Mesothelial cell of epicardium (in vitro differentiated cells): ENCODE measurements around the gene HEPN1. TPM values are rescaled to one million over a fixed set of nuclear protein-coding genes. Genes with fewer than 3 reads are reported as not detected.
"Not testable (repeated sequence)": the region's sequence is repeated elsewhere in the genome, so short reads cannot be mapped to it uniquely, and the experiment has no call there.

Experiments used
- DNase-seq, 2 experiments: peaks; one replicate each; pipeline ENCODE4 v3.0.0; 2021; ENCODE audit warnings: low spot score in 2 of 2; ENCODE audit not compliant: unreplicated experiment in 2 of 2
- H3K27ac Mint-ChIP-seq: 2 replicates; pipeline ENCODE4 v1.8.0; 2021; ENCODE audit warnings: mixed read lengths
- H3K27me3 Mint-ChIP-seq: 2 replicates; pipeline ENCODE4 v1.8.0; 2021; ENCODE audit warnings: low read depth, mixed read lengths
- H3K36me3 Mint-ChIP-seq: 2 replicates; pipeline ENCODE4 v1.8.0; 2021; ENCODE audit warnings: mixed read lengths
- H3K4me1 Mint-ChIP-seq: 2 replicates; pipeline ENCODE4 v1.8.0; 2021; ENCODE audit warnings: mixed read lengths
- H3K4me3 Mint-ChIP-seq: 2 replicates; pipeline ENCODE4 v1.8.0; 2021; ENCODE audit warnings: mild to moderate bottlenecking, moderate library complexity, mixed read lengths
- H3K9me3 Mint-ChIP-seq: 2 replicates; pipeline ENCODE4 v1.8.0; 2021; ENCODE audit warnings: mixed read lengths
- total RNA-seq: library from RNA; stranded (reverse); gene quantifications from 3 replicates; pipeline ENCODE4 v1.2.1, GENCODE V29; 2021
- TF ChIP-seq, protein P1 (sequence below): fragments of 200-600 bp; sonication (generic); IDR thresholded peaks from one replicate; pipeline ENCODE4 v1.5.0; 2021; ENCODE audit warnings: antibody characterized with exemption; ENCODE audit not compliant: unreplicated experiment

The HEPN1 gene
- total RNA-seq, 1 donor from 2014 or later, result not detected

GRCh38 chr11:124955035-124955434 lies 36.0 kb downstream of the HEPN1 start:
- Mint-ChIP-seq H3K36me3 (no peaks in the 10 kb centered on the region), H3K27me3 (no peaks in the 10 kb centered on the region), H3K4me1 (no peaks in the 10 kb centered on the region), H3K9me3 (no peaks in the 10 kb centered on the region), H3K4me3 (no peak overlapping the region), H3K27ac (no peak overlapping the region)
- DNase-seq, result no peak
- TF ChIP-seq, protein P1, sequence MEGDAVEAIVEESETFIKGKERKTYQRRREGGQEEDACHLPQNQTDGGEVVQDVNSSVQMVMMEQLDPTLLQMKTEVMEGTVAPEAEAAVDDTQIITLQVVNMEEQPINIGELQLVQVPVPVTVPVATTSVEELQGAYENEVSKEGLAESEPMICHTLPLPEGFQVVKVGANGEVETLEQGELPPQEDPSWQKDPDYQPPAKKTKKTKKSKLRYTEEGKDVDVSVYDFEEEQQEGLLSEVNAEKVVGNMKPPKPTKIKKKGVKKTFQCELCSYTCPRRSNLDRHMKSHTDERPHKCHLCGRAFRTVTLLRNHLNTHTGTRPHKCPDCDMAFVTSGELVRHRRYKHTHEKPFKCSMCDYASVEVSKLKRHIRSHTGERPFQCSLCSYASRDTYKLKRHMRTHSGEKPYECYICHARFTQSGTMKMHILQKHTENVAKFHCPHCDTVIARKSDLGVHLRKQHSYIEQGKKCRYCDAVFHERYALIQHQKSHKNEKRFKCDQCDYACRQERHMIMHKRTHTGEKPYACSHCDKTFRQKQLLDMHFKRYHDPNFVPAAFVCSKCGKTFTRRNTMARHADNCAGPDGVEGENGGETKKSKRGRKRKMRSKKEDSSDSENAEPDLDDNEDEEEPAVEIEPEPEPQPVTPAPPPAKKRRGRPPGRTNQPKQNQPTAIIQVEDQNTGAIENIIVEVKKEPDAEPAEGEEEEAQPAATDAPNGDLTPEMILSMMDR, result no peak

- Mint-ChIP-seq H3K36me3 (peaks cover 4% of the 10 kb centered on the region), H3K27ac (no peak overlapping the region), H3K4me3 (no peak overlapping the region), H3K4me1 (no peaks in the 10 kb centered on the region), H3K9me3 (no peaks in the 10 kb centered on the region), H3K27me3 (no peaks in the 10 kb centered on the region)
- DNase-seq, result no peak
- TF ChIP-seq, protein P1, result peak; percentile 50
These were observed 43.0 kb downstream of the HEPN1 start for GRCh38 chr11:124961972-124962609.

GRCh38 chr11:124968197-124968596 lies 49.1 kb downstream of the HEPN1 start:
- not testable (repeated sequence) for H3K4me1 Mint-ChIP-seq, H3K9me3 Mint-ChIP-seq, H3K27me3 Mint-ChIP-seq, H3K4me3 Mint-ChIP-seq, DNase-seq, H3K27ac Mint-ChIP-seq, H3K36me3 Mint-ChIP-seq

Other genes starting within 250 kb of the HEPN1 start
- gene SIAE, start 245.5 kb upstream of the HEPN1 start, total RNA-seq, result 8.8 to 10.7 TPM (median 8.8 TPM) in 3 replicates
- gene SPA17, start 245.3 kb upstream of the HEPN1 start, total RNA-seq, result 3.8 to 7.7 TPM (median 5.5 TPM) in 3 replicates
- 2.7 to 2.9 TPM (median 2.7 TPM) in 3 replicates for gene NRGN, start 179.3 kb upstream of the HEPN1 start, total RNA-seq
- gene VSIG2, start 167.0 kb upstream of the HEPN1 start, total RNA-seq, result 0.25 to 0.66 TPM (median 0.44 TPM) in 3 replicates
- 0.85 to 1.1 TPM (median 0.95 TPM) in 3 replicates for gene ESAM, start 157.0 kb upstream of the HEPN1 start, total RNA-seq
- gene MSANTD2, start 118.8 kb upstream of the HEPN1 start, total RNA-seq, result 32.8 to 37.3 TPM (median 34.4 TPM) in 3 replicates
- gene ROBO3, start 53.8 kb upstream of the HEPN1 start, total RNA-seq, result 26.0 to 26.7 TPM (median 26.4 TPM) in 3 replicates
- gene ROBO4, start 21.4 kb upstream of the HEPN1 start, total RNA-seq, result not detected in 3 replicates
- 0.07 TPM in 2 of 3 replicates, not detected in the other for gene HEPACAM, start 16.8 kb downstream of the HEPN1 start, total RNA-seq
- gene CCDC15, start 35.0 kb downstream of the HEPN1 start, total RNA-seq, result 2.8 to 3.1 TPM (median 2.9 TPM) in 3 replicates
- 0.47 to 0.54 TPM (median 0.51 TPM) in 3 replicates for gene SLC37A2, start 144.1 kb downstream of the HEPN1 start, total RNA-seq
- gene TMEM218, start 192.4 kb downstream of the HEPN1 start, total RNA-seq, result 23.1 to 23.9 TPM (median 23.7 TPM) in 3 replicates
- gene PKNOX2, start 245.5 kb downstream of the HEPN1 start, total RNA-seq, result 20.4 to 23.1 TPM (median 22.2 TPM) in 3 replicates